HG02973 (cell line): ENCODE results near the gene TOR4A.
"Not testable (repeated sequence)": the region's sequence is repeated elsewhere in the genome, so short reads cannot be mapped to it uniquely, and the experiment has no call there.

Source experiments
- ATAC-seq: cut with Tn5 transposase; IDR thresholded peaks from one replicate; pipeline ENCODE4 v1.9.1; 2021; ENCODE audit warnings: moderate library complexity; ENCODE audit not compliant: unreplicated experiment

TOR4A gene

DNA sequence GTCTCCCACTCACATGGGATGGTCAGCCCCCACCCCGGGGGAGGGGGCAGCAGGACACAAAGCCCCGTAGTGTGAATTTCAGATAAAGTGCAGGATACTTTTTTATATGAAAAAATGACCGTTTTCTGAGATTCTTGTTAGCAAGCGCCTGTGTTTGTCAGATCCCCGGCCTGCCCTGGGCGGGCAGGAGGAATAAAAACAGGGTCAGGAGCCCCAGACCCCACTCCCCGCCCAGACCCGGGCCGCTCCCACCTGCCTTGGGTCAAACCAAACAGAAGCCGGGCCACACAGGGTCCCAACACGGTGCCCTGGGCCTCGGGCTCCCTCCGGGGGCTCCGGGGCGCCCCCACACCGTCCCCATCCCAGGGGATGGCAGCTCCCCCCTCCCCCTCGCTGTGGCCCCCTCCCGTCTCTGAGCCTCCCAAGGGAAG, 38.1 kb downstream of the TOR4A start:
- no peak for ATAC-seq

DNA sequence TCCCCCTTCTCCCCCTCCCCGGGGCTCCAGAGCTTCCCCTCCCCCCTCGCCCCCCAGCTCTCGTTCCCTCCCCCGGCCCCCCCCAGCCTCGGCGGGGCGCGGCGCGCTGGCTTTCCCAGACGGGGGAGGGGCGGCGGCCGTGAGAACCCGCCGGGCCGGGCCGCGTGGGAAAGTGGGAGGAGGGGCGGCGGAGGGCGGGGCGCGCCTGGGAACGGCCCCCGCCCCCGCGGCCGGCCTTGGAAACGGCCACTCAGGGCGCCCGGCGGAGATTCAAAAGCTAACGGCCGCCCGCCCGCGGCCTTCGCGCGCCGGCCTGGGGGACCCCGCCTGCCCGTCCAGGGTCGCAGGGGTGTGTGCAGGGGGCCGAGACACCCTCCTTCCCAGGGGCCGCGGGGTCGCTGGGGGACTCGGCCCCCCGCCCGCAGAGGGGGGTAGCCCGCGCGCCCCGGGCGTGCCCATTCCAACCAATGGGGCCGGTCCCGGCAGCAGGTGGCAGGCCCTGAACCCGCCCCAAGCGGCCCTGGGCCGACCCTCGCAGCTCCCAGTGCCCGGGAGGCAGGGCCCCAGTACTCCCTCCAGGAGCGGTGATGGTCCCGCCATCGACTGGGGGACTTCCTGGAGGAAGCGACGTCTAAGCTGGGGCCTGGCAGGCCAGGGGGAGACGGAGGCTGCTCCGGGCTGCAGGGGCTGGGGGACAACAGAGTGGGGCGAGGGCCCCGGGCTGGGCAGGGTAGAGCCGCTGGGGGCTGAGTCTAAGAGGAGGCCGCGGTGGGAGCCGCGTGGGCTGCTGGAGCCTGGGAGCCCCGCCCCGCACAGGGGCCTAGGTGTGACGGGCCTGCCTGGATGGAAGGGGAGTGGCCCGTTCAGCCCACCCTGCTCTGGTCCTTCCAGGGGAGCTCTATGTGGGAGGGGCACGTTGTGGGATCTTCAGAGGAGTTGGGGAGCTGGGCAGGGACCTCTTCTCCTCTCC, 38.8 kb downstream of the TOR4A start:
- ATAC-seq: no peak

DNA sequence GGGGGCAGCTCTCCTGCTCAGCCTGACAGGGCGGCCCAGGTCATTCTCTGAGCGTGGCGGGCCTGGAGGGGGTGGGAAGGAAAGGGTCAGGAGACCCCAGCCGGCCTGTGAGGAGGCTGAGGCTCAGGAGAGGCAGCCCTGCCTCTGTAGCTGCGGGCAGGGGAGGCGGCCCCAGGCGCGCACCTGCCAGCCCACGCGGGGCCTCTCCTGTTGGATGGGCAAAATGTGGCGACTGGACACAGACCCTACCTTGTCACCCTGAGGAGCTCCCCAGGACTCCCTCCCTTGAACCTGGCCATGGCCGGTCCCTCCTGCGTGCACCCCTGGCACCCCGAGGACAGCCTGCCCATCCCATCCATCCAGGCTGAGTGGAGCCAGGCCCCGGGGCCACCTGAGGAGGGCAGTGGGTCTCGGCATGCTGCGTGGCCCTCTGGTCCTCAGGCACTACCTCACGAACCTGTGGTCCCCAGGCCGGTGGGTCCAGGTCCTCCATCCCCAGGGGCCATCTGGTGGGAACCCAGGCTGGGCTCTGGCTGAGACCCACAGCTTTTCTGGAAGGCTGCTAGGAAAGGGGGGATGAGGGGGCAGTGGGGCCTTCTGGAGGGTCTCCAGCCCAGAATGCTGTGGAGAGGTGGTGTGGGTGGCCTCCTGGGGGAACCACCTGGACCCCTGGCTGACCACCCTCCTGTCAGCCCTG, 39.6 kb downstream of the TOR4A start:
- no peak for ATAC-seq

DNA sequence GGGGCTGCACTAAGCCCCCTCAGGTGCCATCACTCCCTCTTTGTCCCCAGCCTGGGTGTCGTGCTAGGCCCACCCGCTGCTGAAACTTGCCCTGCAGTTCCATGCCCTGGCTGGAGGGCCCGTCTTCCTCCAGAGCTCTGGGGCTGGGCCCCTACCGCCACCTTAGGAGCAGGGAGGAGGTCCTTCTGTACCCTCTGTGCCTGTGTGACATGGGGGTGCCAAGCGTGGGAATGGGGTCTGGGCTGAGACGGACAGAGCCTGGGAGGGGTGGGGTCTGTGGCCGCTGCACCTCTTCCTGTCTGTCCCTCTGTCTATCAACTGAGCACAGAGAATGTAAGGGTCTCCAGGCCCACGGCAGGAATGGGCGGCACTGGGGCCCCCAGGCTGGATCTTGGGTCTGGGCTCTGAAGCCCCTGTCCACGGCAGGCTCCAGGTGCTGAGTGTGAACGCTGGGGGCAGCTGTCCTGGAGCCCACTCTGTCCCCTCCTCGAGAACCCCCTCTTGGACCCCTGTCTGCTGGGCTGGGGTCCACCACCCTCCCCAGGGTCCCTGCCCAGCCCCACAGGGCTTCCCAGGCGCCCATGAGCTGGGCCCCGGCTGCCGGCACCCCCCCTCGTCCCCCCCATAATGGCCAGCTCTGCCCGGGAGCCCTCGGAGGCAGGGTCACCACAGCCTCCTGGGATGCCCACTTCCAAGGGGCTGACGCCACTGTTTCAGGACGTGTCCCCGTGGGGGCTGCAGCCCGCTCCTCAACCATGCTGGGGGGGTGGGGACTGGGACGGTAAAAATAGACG, 40.4 kb downstream of the TOR4A start:
- no peak for ATAC-seq

DNA sequence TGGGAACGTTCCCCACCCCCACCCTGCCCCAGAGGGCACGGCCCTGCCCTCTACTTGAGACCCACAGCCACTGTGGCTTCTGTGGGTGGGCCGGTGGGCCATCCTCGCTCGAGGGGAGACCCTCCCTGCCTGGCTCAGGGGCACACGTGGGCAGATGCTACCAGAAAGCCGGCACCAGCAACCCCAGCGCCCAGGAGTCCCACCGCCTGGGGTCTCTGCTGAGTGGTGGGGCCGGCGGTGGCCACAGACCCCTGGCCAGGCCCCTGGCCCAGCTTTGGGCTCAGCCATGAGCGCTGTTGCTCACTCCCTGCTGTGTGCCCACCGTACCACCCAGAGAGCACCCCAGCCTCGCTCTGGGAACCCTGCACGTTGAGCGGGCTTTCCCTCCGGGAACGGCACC, 41.1 kb downstream of the TOR4A start:
- no peak for ATAC-seq

DNA sequence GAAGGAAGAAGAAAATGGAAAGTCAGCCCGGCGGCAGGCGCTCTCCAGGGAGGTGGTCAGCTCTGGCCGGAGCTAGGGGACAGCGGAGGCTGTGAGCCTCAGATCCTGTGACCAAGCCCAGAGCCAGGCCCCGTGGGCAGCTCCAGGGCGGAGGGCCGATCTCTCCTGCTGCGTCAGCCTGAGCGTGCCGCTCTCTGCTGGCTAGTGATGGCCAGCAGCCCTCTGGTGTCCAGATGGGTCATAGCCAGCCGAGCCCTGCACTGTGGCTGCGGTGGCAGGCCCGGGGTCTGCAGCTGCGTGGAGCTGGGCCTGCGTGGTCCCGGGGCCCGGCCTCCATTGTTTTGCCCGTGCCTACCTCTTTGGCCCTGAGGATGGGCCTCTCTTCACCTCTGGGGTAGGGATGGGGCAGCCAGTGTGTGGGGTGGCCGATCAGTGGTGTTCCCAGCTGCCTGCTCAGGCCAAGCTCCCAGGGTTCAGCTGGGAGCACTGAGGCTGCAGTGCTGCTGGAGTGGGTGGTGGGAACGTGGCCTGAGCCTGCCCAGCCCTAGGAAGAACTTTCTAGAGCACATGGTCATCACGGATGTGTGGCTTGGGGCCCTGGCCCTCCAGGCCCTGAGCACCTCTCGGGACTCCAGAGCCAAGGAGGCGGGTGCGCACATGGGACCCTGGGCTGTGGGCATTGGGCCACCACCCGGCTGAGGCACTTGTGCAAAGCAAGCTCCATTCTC, 41.6 kb downstream of the TOR4A start:
- ATAC-seq: no peak

DNA sequence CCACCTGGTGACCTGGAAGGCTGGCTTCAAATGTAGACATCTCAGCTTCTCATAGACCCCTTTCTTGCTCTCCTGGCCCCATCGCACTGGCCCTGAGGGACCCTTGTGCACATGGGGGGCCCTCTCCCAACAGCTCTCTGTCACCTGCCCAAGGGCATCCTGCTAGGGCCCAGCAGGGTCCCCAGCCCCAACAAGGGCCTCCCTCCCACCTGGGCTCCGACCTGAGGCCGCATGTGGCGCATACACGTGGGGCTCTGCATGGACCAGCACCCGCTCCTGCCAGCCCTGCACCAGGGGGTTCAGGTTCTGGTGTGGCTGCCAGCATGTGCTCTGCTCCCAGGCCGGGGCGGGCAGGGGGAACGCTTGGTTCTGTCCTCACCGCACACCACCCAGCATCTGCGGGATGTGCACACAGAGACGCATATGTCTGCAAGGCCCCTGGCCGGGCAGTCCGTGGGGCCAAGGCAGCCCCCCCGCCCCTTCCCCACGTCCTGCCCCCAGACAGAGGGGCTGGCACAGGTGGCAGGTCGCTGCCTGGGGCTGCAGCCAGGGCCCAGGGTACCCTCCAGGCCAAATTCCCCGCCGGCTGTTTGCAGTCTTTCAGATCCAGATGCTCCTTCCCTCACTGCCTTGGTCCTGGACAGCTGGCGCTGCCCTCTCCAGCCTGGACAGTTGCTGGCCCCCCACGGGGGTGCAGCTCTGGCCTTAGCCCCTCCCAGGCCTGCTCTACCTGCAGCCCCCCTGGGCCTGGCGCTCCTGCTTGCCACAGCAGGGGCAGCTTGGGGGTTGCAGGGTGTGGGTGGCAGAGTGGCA, 42.4 kb downstream of the TOR4A start:
- no peak for ATAC-seq

DNA sequence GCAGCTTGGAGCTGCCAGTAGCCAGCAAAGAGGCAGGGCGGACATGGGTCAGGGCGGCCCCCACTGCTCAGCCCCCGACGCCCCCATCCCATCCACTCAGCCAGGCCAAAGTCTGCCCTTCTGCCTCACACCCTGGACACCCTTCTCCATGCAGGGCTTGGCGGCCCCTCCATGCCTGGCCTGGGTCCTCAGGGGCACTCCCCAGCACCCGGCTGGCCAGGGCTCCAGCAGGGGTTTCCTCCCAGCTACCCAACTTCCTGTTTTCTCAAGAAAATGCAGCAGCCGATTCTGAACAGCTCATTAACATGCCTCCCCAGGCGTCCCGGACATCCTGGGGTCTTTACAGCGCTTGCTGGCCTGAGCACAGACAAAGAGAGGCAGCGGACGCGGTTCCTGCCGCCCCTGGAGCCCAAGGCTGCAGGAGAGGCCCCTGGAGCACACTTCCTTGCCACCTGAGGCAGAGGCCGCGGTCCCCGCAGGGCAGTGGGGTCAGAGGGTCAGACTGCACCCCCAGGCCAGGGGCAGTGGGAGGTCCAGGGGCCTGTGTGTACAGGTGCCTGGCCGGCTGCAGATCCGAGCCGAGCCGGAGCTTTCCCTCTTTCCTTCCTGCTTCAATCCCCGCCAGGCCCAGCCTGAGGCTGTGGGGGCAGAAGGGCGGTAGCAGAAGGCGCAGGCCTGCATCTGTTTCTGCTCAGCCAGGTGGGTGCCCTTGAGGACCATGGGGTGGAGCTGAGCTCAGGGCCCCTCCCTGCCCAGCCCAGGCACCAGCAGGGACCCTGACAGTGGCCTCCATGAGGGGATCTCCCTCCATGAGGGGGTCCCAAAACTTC, 43.2 kb downstream of the TOR4A start:
- ATAC-seq: no peak

DNA sequence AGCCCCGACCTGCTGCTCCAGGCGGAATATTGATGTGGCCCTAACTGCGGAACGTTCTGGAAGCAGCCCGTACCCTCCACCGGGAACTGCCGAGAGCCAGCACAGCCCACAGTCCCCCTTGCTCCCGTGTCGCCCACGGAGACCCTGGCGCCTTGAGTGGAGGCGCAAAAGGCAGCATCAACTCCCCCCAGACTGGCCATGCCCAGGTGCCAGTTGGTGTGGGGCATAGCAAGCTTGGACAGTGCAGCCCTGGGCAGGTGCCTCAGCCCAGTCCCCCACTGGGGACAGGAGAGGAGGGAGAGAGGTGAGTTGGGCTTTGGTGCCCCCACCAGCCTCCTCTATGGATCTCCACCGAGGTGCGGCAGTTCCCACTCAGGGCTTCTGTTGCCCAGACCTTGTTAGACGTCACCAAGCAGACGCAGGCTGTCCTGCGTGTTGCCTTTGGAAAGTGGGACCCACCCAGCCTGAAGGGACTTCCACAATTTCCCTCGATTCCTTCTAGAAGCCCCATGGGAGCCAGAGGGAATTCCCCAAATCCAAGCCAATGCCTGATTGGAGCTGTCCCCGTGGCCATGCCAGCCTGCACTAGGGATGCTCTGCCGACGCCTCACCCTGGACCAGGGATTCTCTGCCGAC, 44.3 kb downstream of the TOR4A start:
- no peak for ATAC-seq

DNA sequence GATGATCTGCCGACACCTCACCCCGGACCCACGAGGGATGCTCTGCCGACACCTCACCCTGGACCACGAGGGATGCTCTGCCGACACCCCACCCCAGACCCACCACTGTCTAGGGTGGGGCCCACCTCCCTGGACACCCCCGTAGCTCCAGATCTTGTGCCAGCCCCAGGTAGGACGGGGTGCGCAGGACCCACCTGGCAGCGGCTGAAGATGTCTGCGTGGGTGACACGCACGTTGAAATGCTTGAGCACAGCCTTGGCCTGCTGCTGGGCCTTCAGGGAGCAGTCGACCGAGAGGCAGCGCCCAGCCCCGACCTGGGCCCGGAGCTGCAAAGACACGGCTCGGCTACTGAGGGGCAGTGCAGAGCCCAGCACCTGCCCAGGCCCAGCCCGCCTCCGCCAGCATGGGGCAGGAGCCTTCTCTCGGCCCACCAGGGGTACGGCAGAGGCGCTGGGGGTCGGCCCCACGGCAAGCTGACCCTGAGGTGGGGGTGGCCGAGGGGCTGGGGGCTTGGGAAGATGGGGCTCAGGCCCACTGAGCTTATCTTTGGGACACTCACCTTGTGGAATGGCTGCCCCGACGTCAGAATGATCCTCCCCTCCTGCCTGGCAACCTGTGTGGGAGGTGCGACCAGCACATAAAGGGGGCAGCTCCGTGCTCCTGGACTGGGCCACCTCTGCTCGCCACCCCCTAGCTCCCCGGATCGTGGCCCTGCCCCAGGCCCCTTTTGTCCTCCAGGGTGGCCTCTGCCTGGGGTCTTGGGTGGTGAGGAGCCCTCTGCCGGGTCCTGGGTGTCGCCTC, 46.2 kb downstream of the TOR4A start:
- ATAC-seq: no peak

DNA sequence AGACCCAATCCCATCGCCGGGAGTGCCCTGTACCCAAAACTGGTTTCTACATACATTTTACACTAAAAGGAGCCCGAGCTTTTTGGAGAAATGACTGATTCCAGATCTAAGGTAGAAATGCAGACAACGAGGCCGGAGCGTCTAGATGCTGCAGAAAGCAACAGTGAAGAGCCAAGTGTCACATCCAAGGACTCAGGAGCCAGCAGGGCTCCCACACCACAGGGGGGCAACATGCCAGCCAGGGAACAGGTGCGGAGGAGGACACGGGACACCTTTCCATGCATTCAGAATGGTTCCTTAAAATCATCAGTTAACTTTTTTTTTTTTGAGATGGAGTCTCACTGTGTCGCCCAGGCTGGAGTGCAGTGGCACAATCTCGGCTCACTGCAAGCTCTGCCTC, 47.6 kb downstream of the TOR4A start:
- ATAC-seq: no peak

DNA sequence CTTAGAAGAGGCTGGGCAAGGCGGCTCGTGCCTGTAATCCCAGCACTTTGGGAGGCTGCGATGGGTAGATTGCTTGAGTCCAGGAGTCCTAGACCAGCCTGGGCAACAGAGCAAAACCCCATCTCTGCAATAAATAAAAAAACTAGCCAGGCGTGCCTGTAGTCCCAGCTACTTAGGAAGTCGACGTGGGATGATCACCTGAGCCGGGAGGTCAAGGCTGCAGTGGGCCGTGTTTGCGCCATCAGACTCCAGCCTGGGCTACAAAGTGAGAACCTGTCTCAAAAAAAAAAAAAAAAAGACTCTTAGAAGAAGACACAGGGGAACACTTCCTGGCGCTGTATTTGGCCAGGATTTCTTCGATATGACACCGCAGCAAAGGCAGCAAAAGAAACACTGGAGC, 48.3 kb downstream of the TOR4A start:
- ATAC-seq: no peak

DNA sequence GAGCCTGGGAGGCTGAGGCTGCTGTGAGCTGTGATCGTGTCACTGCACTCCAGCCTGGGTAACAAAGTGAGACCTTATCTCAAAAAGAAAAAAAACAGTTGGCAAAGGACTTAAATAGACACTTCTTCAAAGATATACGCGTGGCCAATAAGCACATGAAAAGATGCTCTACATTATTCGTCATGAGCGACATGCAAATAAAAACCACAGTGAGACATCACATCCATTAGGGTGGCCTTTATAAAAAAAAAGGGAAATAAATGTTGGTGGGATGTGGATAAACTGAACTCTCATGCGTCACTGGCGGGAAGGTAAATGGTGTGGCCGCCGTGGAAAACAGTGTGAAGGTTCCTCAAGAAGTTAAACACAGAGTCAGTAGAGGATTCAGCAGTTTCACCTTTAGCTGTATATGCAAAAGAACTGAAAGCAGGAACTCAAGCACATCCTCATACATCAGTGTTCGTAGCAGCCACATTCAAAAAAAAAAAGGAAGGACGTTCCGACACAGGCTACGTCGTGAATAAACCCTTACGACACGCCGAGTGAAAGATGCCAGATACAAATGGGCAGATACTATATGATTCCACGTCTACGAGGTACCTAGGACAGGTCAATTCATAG, 49.0 kb downstream of the TOR4A start:
- no peak for ATAC-seq

DNA sequence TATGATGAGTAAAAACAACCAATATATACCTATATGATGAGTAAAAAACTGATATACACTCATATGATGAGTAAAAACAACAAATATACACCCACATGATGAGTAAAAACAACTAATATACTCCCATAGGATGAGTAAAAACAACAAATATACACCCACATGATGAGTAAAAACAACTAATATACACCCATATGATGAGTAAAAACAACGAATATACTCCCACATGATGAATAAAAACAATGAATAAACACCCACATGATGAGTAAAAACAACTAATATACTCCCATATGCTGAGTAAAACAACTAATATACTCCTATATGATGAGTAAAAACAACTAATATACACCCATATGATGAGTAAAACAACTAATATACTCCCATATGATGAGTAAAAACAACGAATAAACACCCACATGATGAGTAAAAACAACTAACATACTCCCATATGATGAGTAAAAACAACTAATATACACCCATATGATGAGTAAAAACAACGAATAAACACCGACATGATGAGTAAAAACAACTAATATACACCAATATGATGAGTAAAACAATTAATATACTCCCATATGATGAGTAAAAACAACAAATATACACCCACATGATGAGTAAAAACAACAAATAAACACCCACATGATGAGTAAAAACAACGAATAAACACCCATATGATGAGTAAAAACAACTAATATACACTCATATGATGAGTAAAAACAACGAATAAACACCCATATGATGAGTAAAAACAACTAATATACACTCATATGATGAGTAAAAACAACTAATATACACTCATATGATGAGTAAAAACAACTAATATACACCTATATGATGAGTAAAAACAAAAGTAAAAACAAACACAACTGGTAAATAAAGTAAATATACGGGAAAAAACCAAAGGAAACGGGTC, 50.4 kb downstream of the TOR4A start:
- ATAC-seq: not testable (repeated sequence)

DNA sequence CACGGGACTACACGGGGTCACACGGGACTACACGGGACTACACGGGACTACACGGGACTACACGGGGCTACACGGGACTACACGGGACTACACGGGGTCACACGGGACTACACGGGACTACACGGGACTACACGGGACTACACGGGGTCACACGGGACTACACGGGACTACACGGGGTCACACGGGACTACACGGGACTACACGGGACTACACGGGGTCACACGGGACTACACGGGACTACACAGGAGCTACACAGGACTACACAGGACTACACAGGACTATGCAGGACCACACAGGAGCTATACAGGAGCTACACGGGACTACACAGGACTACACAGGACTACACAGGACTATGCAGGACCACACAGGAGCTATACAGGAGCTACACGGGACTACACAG, 52.1 kb downstream of the TOR4A start:
- not testable (repeated sequence) for ATAC-seq

DNA sequence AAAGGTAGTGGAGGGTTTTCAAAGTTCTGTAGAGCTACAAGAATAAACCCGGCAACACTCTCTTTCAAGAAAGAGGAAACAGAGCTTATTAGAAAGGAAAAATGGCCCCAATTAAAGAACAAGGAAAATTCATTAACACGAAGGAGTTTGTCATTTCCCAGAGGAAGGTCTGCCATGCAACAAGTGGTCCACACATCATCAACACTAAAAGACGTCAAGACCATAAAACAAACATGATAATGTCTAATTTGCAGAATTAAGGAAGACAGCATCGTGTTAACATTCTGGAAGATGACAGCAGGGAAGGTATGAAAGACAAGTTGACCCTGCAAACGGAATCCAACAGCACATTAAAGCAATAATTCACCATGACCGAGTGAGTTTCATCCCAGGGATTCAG, 53.2 kb downstream of the TOR4A start:
- no peak for ATAC-seq
